IMR-90 (cell line): ENCODE results near the gene FARP1. TPM values are rescaled to one million over a fixed set of nuclear protein-coding genes. Genes with fewer than 3 reads are reported as not detected.

Source experiments
- ATAC-seq: fragments of 200-7000 bp; cut with Tn5 transposase; 2 replicates; pipeline ENCODE4 v1.9.1; 2020; ENCODE audit warnings: low read depth, mild to moderate bottlenecking, moderate library complexity
- BruUV-seq: library from RNA; stranded (reverse); fragments of 400-500 nt; replicated peaks from 2 replicates; lab custom pipeline; 2021; lab: Mats Ljungman, UMichigan
- CTCF ChIA-PET: fragments of 300-600 bp; formaldehyde crosslinking; extraction: SDS; loops from one replicate; lab custom pipeline; 2021; ENCODE audit warnings: antibody characterized with exemption; lab: Yijun Ruan, JAX
- POLR2A ChIA-PET: fragments of 300-600 bp; sonication (Branson Sonifier 250); formaldehyde crosslinking; loops from one replicate; lab custom pipeline; 2022; ENCODE audit warnings: antibody characterized with exemption; ENCODE audit not compliant: unreplicated experiment; lab: Charles Lee
- DNase-seq: peaks from one replicate; pipeline ENCODE4 v3.0.0; 2013
- H2AFZ ChIP-seq: replicated peaks from 2 replicates; pipeline ENCODE3; 2013; ENCODE audit warnings: low read length, mild to moderate bottlenecking; ENCODE audit not compliant: poor library complexity
- H2AK5ac ChIP-seq: 2 replicates; pipeline ENCODE4 v1.6.1; 2013; ENCODE audit warnings: low read depth, low read length, inconsistent platforms
- H2AK9ac ChIP-seq: replicated peaks from 2 replicates; pipeline ENCODE3; 2013; ENCODE audit warnings: mild to moderate bottlenecking, low read depth, low read length, moderate library complexity; ENCODE audit not compliant: poor library complexity
- H2BK120ac ChIP-seq: 2 replicates; pipeline ENCODE4 v1.6.1; 2013; ENCODE audit warnings: low read depth, low read length, inconsistent platforms
- H2BK15ac ChIP-seq: 3 replicates; pipeline ENCODE4 v1.6.1; 2013; ENCODE audit warnings: low read depth, low read length, inconsistent platforms
- H2BK20ac ChIP-seq: 2 replicates; pipeline ENCODE4 v1.6.1; 2013; ENCODE audit warnings: low read depth, mild to moderate bottlenecking, inconsistent platforms, low read length, moderate library complexity
- H2BK5ac ChIP-seq: 2 replicates; pipeline ENCODE4 v1.6.1; 2013; ENCODE audit warnings: mild to moderate bottlenecking, low read depth, low read length, inconsistent platforms; ENCODE audit not compliant: poor library complexity, severe bottlenecking
- H3K14ac ChIP-seq: replicated peaks from 2 replicates; pipeline ENCODE4 v1.6.1; 2013; ENCODE audit warnings: low read depth, low read length, inconsistent platforms
- H3K18ac ChIP-seq: 2 replicates; pipeline ENCODE4 v1.6.1; 2013; ENCODE audit warnings: low read depth, low read length, control low read depth
- H3K23ac ChIP-seq: 2 replicates; pipeline ENCODE4 v1.6.1; 2013; ENCODE audit warnings: low read depth, low read length, inconsistent platforms
- H3K27ac ChIP-seq: 2 replicates; pipeline ENCODE4 v1.5.1; 2013; ENCODE audit warnings: mild to moderate bottlenecking, control low read depth, low read length; ENCODE audit not compliant: insufficient read depth
- H3K27me3 ChIP-seq: 2 replicates; pipeline ENCODE4 v1.6.1; 2013; ENCODE audit warnings: low read length; ENCODE audit not compliant: control insufficient read depth, insufficient read depth
- H3K36me3 ChIP-seq: 2 replicates; pipeline ENCODE4 v1.6.1; 2013; ENCODE audit warnings: low read length, mixed read lengths; ENCODE audit not compliant: control insufficient read depth, insufficient read depth
- H3K4ac ChIP-seq: 2 replicates; pipeline ENCODE4 v1.6.1; 2013; ENCODE audit warnings: low read depth, low read length, inconsistent platforms
- H3K4me1 ChIP-seq: 2 replicates; pipeline ENCODE4 v1.6.1; 2013; ENCODE audit warnings: low read length, mixed read lengths; ENCODE audit not compliant: control insufficient read depth, insufficient read depth
- H3K4me2 ChIP-seq: 2 replicates; pipeline ENCODE4 v1.6.1; 2013; ENCODE audit warnings: low read depth, mild to moderate bottlenecking, control low read depth, low read length, moderate library complexity
- H3K4me3 ChIP-seq: 2 replicates; pipeline ENCODE4 v1.5.1; 2013; ENCODE audit warnings: low read depth, mild to moderate bottlenecking, control low read depth, low read length, moderate library complexity; ENCODE audit not compliant: insufficient read depth
- H3K56ac ChIP-seq: 2 replicates; pipeline ENCODE4 v1.6.1; 2013; ENCODE audit warnings: low read length, inconsistent platforms; ENCODE audit not compliant: insufficient read depth; ENCODE audit errors: extremely low read depth
- H3K79me1 ChIP-seq, 2 experiments: 2 replicates each; pipeline ENCODE4 v1.6.1; 2013; ENCODE audit warnings: low read length in 2 of 2, inconsistent platforms in 1 of 2, low read depth in 1 of 2
- H3K9ac ChIP-seq: 2 replicates; pipeline ENCODE4 v1.6.1; 2013; ENCODE audit warnings: low read depth, low read length, control low read depth
- H3K9me1 ChIP-seq: 2 replicates; pipeline ENCODE4 v1.6.1; 2013; ENCODE audit warnings: low read length, inconsistent platforms; ENCODE audit not compliant: insufficient read depth
- H3K9me3 ChIP-seq: 2 replicates; pipeline ENCODE4 v1.6.1; 2013; ENCODE audit warnings: low read length; ENCODE audit not compliant: control insufficient read depth, insufficient read depth
- H4K20me1 ChIP-seq: 2 replicates; pipeline ENCODE4 v1.6.1; 2013; ENCODE audit warnings: low read length, inconsistent platforms; ENCODE audit not compliant: insufficient read depth
- H4K5ac ChIP-seq: 2 replicates; pipeline ENCODE4 v1.6.1; 2013; ENCODE audit warnings: mild to moderate bottlenecking, low read depth, low read length, control low read depth
- H4K8ac ChIP-seq, 2 experiments: 2 replicates each; pipeline ENCODE4 v1.6.1; 2013; ENCODE audit warnings: low read depth in 2 of 2, low read length in 2 of 2, control low read depth in 1 of 2, inconsistent platforms in 1 of 2
- H4K91ac ChIP-seq: 2 replicates; pipeline ENCODE4 v1.6.1; 2013; ENCODE audit warnings: low read depth, low read length, inconsistent platforms; ENCODE audit not compliant: insufficient read depth
- BHLHE40 ChIP-seq: fragments of 150-350 bp; IDR thresholded peaks from 2 replicates; pipeline ENCODE4 v1.6.1; 2016; ENCODE audit warnings: mild to moderate bottlenecking, low read depth, low read length
- CEBPB ChIP-seq: IDR thresholded peaks from 2 replicates; pipeline ENCODE4 v1.6.1; 2012; ENCODE audit warnings: low read depth, low read length, improper control_type of control experiment
- CHD1 ChIP-seq: IDR thresholded peaks from 2 replicates; pipeline ENCODE4 v1.6.1; 2012; ENCODE audit warnings: low read depth, low read length, improper control_type of control experiment
- MAFK ChIP-seq: IDR thresholded peaks from 2 replicates; pipeline ENCODE4 v1.6.1; 2012; ENCODE audit warnings: low read depth, low read length, improper control_type of control experiment
- MAZ ChIP-seq: IDR thresholded peaks from 2 replicates; pipeline ENCODE4 v1.6.1; 2012; ENCODE audit warnings: low read depth, mild to moderate bottlenecking, low read length, improper control_type of control experiment, moderate library complexity, borderline replicate concordance
- MXI1 ChIP-seq: IDR thresholded peaks from 2 replicates; pipeline ENCODE4 v1.6.1; 2012; ENCODE audit warnings: low read depth, mild to moderate bottlenecking, low read length, moderate library complexity, borderline replicate concordance
- NFE2L2 ChIP-seq: fragments of 150-350 bp; IDR thresholded peaks from 2 replicates; pipeline ENCODE4 v1.6.1; 2016; ENCODE audit warnings: low read depth, mild to moderate bottlenecking, low read length
- POLR2A ChIP-seq: IDR thresholded peaks from 2 replicates; pipeline ENCODE4 v1.6.1; 2012; ENCODE audit warnings: mild to moderate bottlenecking, low read depth, low read length
- RAD21 ChIP-seq: IDR thresholded peaks from 2 replicates; pipeline ENCODE4 v1.6.1; 2012; ENCODE audit warnings: low read length, improper control_type of control experiment
- SMC3 ChIP-seq: fragments of 150-350 bp; IDR thresholded peaks from 2 replicates; pipeline ENCODE4 v1.6.1; 2016; ENCODE audit warnings: low read depth, mild to moderate bottlenecking, antibody characterized with exemption, low read length, moderate library complexity
- USF2 ChIP-seq: fragments of 150-350 bp; IDR thresholded peaks from 2 replicates; pipeline ENCODE4 v1.6.1; 2017; ENCODE audit warnings: mild to moderate bottlenecking, antibody characterized with exemption, low read length, low read depth
- WGBS, 2 experiments: methylation state at CpG; one replicate each; pipeline versions ENCODE4 v1.1.5 to v1.1.7; 2013; ENCODE audit warnings: missing lambda C conversion rate in 2 of 2; ENCODE audit not compliant: insufficient read length in 1 of 2; ENCODE audit errors: extremely low coverage in 2 of 2; 5-methylcytosine and 5-hydroxymethylcytosine counted together
- dilution Hi-C: fragments of 300-500 bp; cut with HindIII; formaldehyde crosslinking; loops from one replicate; pipeline ENCODE4 v1.14.3; 2018; ENCODE audit warnings: low sequenced_read_pairs; ENCODE audit not compliant: unreplicated experiment
- in situ Hi-C: fragments of 300-500 bp; cut with MboI; formaldehyde crosslinking; loops from 3 replicates; pipeline ENCODE4 v1.14.3; 2019; ENCODE audit warnings: low sequenced_read_pairs, inconsistent platforms, mixed read lengths
- intact Hi-C: fragments of 100-400 bp; cut with micrococcal nuclease; formaldehyde crosslinking; loops from 2 replicates; pipeline ENCODE4 v1.10.0; 2022
- polyA plus RNA-seq, 3 experiments: library from polyadenylated mRNA; depleted of rRNA; stranded (reverse); fragments of >200 nt; gene quantifications; 2 replicates each; pipeline ENCODE4 v1.2.3, GENCODE V29; 2012; ENCODE audit warnings: low replicate concordance in 1 of 3
- total RNA-seq: library from RNA; depleted of rRNA; stranded (reverse); fragments of >200 nt; gene quantifications from 2 replicates; pipeline ENCODE4 v1.2.3, GENCODE V29; 2012
- TF ChIP-seq, protein P1 (sequence below): conservative IDR thresholded peaks from 2 replicates; pipeline ENCODE4 v1.5.1; 2012; ENCODE audit warnings: mild to moderate bottlenecking, low read depth, low read length, improper control_type of control experiment
- TF ChIP-seq, protein P2 (sequence below): fragments of 150-350 bp; IDR thresholded peaks from 2 replicates; pipeline ENCODE4 v1.6.1; 2016; ENCODE audit warnings: low read depth, mild to moderate bottlenecking, low read length, moderate library complexity, borderline replicate concordance

FARP1 gene
- total and polyA plus RNA-seq, 2 of the 4 experiments (the other 2 are of a cell fraction): 39.6 to 57.0 TPM

DNA sequence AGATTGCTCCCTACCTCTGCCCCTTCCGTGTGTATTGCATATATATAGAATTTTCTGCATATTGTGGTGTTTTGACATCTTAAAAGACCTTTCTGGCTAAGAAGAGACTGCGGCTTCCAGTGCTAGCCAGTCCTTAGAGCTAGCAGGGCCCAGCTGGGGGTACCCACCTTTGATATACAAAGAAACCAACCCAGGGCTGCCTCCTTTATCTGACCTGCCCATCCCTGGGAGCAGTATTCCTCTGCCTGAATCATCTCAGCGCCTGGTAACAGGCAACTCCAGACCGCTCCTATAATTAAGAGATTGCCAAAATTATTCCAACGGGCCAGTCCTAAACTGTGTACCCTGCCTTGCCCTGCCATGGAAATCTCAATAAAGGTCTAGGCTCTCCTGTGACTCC, 220.4 kb downstream of the FARP1 start:
- intact Hi-C loops: no loop called here

More for the DNA sequence above, 220.4 kb downstream of the FARP1 start:
- no peak overlapping the region for H4K91ac ChIP-seq
- no peak overlapping the region for H3K4me2 ChIP-seq
- peaks cover 10% of the 10 kb centered on the region for H3K36me3 ChIP-seq
- BruUV-seq: no TSS peak
- WGBS, 2 experiments: 100% methylated on average over 1 of the region's 5 CpGs; no CpG with 5 or more reads in 1 of the 2 experiments
- no peak overlapping the region for H3K4me3 ChIP-seq
- dilution Hi-C loops: no loop called here
- no peak overlapping the region for H2BK20ac ChIP-seq
- no peak overlapping the region for H4K8ac ChIP-seq
- no peak overlapping the region for H4K5ac ChIP-seq
- H3K4ac ChIP-seq: no peak overlapping the region
- H3K27me3 ChIP-seq: no peaks in the 10 kb centered on the region
- H3K79me1 ChIP-seq: peaks cover 46 to 84% of the 10 kb centered on the region in 2 experiments
- H4K20me1 ChIP-seq: peaks cover 20% of the 10 kb centered on the region; the same call in 1 of the 2 replicates
- DNase-seq (no peak), ATAC-seq (no peak)
- in situ Hi-C loops: no loop called here
- POLR2A ChIA-PET: no interaction called here
- no peak overlapping the region for H3K27ac ChIP-seq
- peaks cover 26% of the 10 kb centered on the region for H3K9me1 ChIP-seq
- no peaks in the 10 kb centered on the region for H3K9me3 ChIP-seq
- H3K9ac ChIP-seq: no peak overlapping the region
- CTCF ChIA-PET: no interaction called here
- H3K23ac ChIP-seq: no peak overlapping the region
- H3K18ac ChIP-seq: no peak overlapping the region
- no peak overlapping the region for H3K14ac ChIP-seq
- H2BK5ac ChIP-seq: no peak overlapping the region
- H2BK120ac ChIP-seq: no peak overlapping the region
- H2BK15ac ChIP-seq: no peak overlapping the region
- H2AFZ ChIP-seq: no peak overlapping the region
- no peak overlapping the region for H2AK5ac ChIP-seq
- TF ChIP-seq, protein P1, sequence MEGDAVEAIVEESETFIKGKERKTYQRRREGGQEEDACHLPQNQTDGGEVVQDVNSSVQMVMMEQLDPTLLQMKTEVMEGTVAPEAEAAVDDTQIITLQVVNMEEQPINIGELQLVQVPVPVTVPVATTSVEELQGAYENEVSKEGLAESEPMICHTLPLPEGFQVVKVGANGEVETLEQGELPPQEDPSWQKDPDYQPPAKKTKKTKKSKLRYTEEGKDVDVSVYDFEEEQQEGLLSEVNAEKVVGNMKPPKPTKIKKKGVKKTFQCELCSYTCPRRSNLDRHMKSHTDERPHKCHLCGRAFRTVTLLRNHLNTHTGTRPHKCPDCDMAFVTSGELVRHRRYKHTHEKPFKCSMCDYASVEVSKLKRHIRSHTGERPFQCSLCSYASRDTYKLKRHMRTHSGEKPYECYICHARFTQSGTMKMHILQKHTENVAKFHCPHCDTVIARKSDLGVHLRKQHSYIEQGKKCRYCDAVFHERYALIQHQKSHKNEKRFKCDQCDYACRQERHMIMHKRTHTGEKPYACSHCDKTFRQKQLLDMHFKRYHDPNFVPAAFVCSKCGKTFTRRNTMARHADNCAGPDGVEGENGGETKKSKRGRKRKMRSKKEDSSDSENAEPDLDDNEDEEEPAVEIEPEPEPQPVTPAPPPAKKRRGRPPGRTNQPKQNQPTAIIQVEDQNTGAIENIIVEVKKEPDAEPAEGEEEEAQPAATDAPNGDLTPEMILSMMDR: no peak
- no peak for TF ChIP-seq MAZ
- TF ChIP-seq RAD21: no peak
- no peak for TF ChIP-seq NFE2L2
- TF ChIP-seq CEBPB: no peak
- no peak for TF ChIP-seq MXI1
- TF ChIP-seq, protein P2, sequence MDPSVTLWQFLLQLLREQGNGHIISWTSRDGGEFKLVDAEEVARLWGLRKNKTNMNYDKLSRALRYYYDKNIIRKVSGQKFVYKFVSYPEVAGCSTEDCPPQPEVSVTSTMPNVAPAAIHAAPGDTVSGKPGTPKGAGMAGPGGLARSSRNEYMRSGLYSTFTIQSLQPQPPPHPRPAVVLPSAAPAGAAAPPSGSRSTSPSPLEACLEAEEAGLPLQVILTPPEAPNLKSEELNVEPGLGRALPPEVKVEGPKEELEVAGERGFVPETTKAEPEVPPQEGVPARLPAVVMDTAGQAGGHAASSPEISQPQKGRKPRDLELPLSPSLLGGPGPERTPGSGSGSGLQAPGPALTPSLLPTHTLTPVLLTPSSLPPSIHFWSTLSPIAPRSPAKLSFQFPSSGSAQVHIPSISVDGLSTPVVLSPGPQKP: no peak
- TF ChIP-seq POLR2A: no peak
- TF ChIP-seq BHLHE40: no peak
- no peak for TF ChIP-seq CHD1
- TF ChIP-seq USF2: no peak
- TF ChIP-seq MAFK: no peak
- TF ChIP-seq SMC3: no peak
- no peak overlapping the region for H2AK9ac ChIP-seq
- H3K4me1 ChIP-seq: peaks cover 4% of the 10 kb centered on the region; the same call in 1 of the 2 replicates
- no peak overlapping the region for H3K56ac ChIP-seq
